HG03354 (cell line): ENCODE measurements around the gene INSIG1.

Source experiments
- ATAC-seq: cut with Tn5 transposase; IDR thresholded peaks from one replicate; pipeline ENCODE4 v1.9.1; 2021; ENCODE audit warnings: mild to moderate bottlenecking; ENCODE audit not compliant: unreplicated experiment, poor library complexity, severe bottlenecking

Gene INSIG1

GRCh38 chr7:155282671-155283070, 15.0 kb upstream of the INSIG1 start:
- no peak for ATAC-seq

- ATAC-seq: peak; percentile 89
Observed at GRCh38 chr7:155283565-155284194, 14.0 kb upstream of the INSIG1 start.

- ATAC-seq: no peak
Observed at GRCh38 chr7:155284496-155285274, 13.0 kb upstream of the INSIG1 start.

- no peak for ATAC-seq
Observed at GRCh38 chr7:155285423-155285822, 12.3 kb upstream of the INSIG1 start.

- no peak for ATAC-seq
Observed at GRCh38 chr7:155285833-155286232, 11.8 kb upstream of the INSIG1 start.

- no peak for ATAC-seq
Observed at GRCh38 chr7:155286686-155287085, 11.0 kb upstream of the INSIG1 start.

GRCh38 chr7:155287284-155287935, 10.3 kb upstream of the INSIG1 start:
- no peak for ATAC-seq

GRCh38 chr7:155288055-155288454, 9.6 kb upstream of the INSIG1 start:
- no peak for ATAC-seq

GRCh38 chr7:155289107-155289506, 8.6 kb upstream of the INSIG1 start:
- ATAC-seq: no peak

- ATAC-seq: no peak
Observed at GRCh38 chr7:155289949-155290501, 7.7 kb upstream of the INSIG1 start.

GRCh38 chr7:155291045-155291530, 6.6 kb upstream of the INSIG1 start:
- no peak for ATAC-seq

GRCh38 chr7:155291729-155292128, 5.9 kb upstream of the INSIG1 start:
- ATAC-seq: no peak

GRCh38 chr7:155292680-155293226, 4.9 kb upstream of the INSIG1 start:
- no peak for ATAC-seq

- no peak for ATAC-seq
Observed at GRCh38 chr7:155293721-155294510, 3.8 kb upstream of the INSIG1 start.

GRCh38 chr7:155294511-155294778, 3.2 kb upstream of the INSIG1 start:
- no peak for ATAC-seq

GRCh38 chr7:155295511-155295910, 2.2 kb upstream of the INSIG1 start:
- ATAC-seq: no peak

GRCh38 chr7:155296006-155296787, 1.5 kb upstream of the INSIG1 start:
- no peak for ATAC-seq

GRCh38 chr7:155296788-155297516, 726 bp upstream of the INSIG1 start:
- ATAC-seq: peak; percentile 42
